ENCODE measurements around the gene ETFA. TPM values are rescaled to one million over a fixed set of nuclear protein-coding genes. Genes with fewer than 3 reads are reported as not detected.

The ETFA gene
- total RNA-seq, 1 experiment from 2014 or later, result 84.4 TPM

GRCh38 chr15:76208786-76209424, 102.4 kb downstream of the ETFA start (continued):
- TF ChIP-seq NR3C1 (CRISPR knock-in tag; conservative IDR thresholded peaks at IDR 0.05; ENCODE audit: low read depth) (no peak), ZBTB21 (CRISPR knock-in tag; IDR thresholded peaks at IDR 0.05; ENCODE audit: borderline replicate concordance) (no peak), MLX (CRISPR knock-in tag; IDR thresholded peaks at IDR 0.05) (no peak), ZNF121 (CRISPR knock-in tag; IDR thresholded peaks at IDR 0.05) (no peak), NR1H2 (CRISPR knock-in tag; IDR thresholded peaks at IDR 0.05) (no peak), ZNF138 (CRISPR knock-in tag; conservative IDR thresholded peaks at IDR 0.05) (no peak), JAZF1 (CRISPR knock-in tag; IDR thresholded peaks at IDR 0.05) (no peak)
- TF ChIP-seq, protein P1, sequence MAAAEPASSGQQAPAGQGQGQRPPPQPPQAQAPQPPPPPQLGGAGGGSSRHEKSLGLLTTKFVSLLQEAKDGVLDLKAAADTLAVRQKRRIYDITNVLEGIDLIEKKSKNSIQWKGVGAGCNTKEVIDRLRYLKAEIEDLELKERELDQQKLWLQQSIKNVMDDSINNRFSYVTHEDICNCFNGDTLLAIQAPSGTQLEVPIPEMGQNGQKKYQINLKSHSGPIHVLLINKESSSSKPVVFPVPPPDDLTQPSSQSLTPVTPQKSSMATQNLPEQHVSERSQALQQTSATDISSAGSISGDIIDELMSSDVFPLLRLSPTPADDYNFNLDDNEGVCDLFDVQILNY (CRISPR knock-in tag; IDR thresholded peaks at IDR 0.05), result no peak

- H3K27ac Mint-ChIP-seq, result no peak overlapping the region; the same call in 1 of the 2 replicates
- CTCF ChIA-PET, result interaction anchor here (1.3 kb wide), 1 partner anchor 122 kb away, joined by 5 read pairs; no protein-coding TSS in a partner anchor
- no peaks in the 10 kb centered on the region for H3K9me3 Mint-ChIP-seq
Measured at GRCh38 chr15:76208084-76208785, 103.0 kb downstream of the ETFA start.

GRCh38 chr15:76206325-76206976, 104.8 kb downstream of the ETFA start:
- ChIA-PET POLR2A (interaction anchor here (0.7 kb wide), 1 partner anchor 732 kb away, joined by 5 read pairs; no protein-coding TSS in a partner anchor), CTCF (interaction anchor here (0.6 to 0.8 kb wide), 5 partner anchors 14 to 1593 kb away, joined by 3 to 5 read pairs (median 4); no protein-coding TSS in a partner anchor)
- Mint-ChIP-seq H3K36me3 (no peaks in the 10 kb centered on the region; the same call in 1 of the 2 replicates), H3K27me3 (ENCODE audit: low read depth) (no peaks in the 10 kb centered on the region), H3K4me1 (peaks cover 6% of the 10 kb centered on the region; the same call in 1 of the 2 replicates), H3K9me3 (no peaks in the 10 kb centered on the region), H3K4me3 (no peak overlapping the region), H3K27ac (no peak overlapping the region)
- DNase-seq (ENCODE audit: low spot score) (no peak), ATAC-seq (no peak)
- no peak for TF ChIP-seq HMGA2 (CRISPR knock-in tag; IDR thresholded peaks at IDR 0.05)
- TF ChIP-seq ZNF671 (CRISPR knock-in tag; IDR thresholded peaks at IDR 0.05), result no peak
- TF ChIP-seq NR1H2 (CRISPR knock-in tag; IDR thresholded peaks at IDR 0.05), result no peak
- TF ChIP-seq, protein P2, sequence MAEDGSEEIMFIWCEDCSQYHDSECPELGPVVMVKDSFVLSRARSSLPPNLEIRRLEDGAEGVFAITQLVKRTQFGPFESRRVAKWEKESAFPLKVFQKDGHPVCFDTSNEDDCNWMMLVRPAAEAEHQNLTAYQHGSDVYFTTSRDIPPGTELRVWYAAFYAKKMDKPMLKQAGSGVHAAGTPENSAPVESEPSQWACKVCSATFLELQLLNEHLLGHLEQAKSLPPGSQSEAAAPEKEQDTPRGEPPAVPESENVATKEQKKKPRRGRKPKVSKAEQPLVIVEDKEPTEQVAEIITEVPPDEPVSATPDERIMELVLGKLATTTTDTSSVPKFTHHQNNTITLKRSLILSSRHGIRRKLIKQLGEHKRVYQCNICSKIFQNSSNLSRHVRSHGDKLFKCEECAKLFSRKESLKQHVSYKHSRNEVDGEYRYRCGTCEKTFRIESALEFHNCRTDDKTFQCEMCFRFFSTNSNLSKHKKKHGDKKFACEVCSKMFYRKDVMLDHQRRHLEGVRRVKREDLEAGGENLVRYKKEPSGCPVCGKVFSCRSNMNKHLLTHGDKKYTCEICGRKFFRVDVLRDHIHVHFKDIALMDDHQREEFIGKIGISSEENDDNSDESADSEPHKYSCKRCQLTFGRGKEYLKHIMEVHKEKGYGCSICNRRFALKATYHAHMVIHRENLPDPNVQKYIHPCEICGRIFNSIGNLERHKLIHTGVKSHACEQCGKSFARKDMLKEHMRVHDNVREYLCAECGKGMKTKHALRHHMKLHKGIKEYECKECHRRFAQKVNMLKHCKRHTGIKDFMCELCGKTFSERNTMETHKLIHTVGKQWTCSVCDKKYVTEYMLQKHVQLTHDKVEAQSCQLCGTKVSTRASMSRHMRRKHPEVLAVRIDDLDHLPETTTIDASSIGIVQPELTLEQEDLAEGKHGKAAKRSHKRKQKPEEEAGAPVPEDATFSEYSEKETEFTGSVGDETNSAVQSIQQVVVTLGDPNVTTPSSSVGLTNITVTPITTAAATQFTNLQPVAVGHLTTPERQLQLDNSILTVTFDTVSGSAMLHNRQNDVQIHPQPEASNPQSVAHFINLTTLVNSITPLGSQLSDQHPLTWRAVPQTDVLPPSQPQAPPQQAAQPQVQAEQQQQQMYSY (CRISPR knock-in tag; IDR thresholded peaks at IDR 0.05), result no peak
- TF ChIP-seq IRF2 (CRISPR knock-in tag; IDR thresholded peaks at IDR 0.05; ENCODE audit: borderline replicate concordance, low read depth), result no peak
- no peak for TF ChIP-seq ELF4 (CRISPR knock-in tag; IDR thresholded peaks at IDR 0.05; ENCODE audit: low read depth)
- no peak for TF ChIP-seq RELA (CRISPR knock-in tag; IDR thresholded peaks at IDR 0.05; ENCODE audit: borderline replicate concordance)

More at GRCh38 chr15:76208084-76208785, 103.0 kb downstream of the ETFA start:
- Mint-ChIP-seq H3K27me3 (ENCODE audit: low read depth) (no peaks in the 10 kb centered on the region), H3K4me1 (peaks cover 6% of the 10 kb centered on the region; the same call in 1 of the 2 replicates), H3K4me3 (no peak overlapping the region), H3K36me3 (no peaks in the 10 kb centered on the region; the same call in 1 of the 2 replicates)
- ATAC-seq (no peak), DNase-seq (ENCODE audit: low spot score) (no peak)
- POLR2A ChIA-PET, result no interaction called here
- TF ChIP-seq IRF2 (CRISPR knock-in tag; IDR thresholded peaks at IDR 0.05; ENCODE audit: borderline replicate concordance, low read depth), result no peak
- no peak for TF ChIP-seq SOX15 (CRISPR knock-in tag; IDR thresholded peaks at IDR 0.05)
- no peak for TF ChIP-seq ZNF317 (CRISPR knock-in tag; IDR thresholded peaks at IDR 0.05; ENCODE audit: borderline replicate concordance, low read depth)
- TF ChIP-seq JAZF1 (CRISPR knock-in tag; IDR thresholded peaks at IDR 0.05), result no peak
- no peak for TF ChIP-seq TP53 (CRISPR knock-in tag; IDR thresholded peaks at IDR 0.05)
- no peak for TF ChIP-seq PRRX2 (CRISPR knock-in tag; IDR thresholded peaks at IDR 0.05)
- no peak for TF ChIP-seq TEAD4 (CRISPR knock-in tag; IDR thresholded peaks at IDR 0.05)
- TF ChIP-seq ZBTB21 (CRISPR knock-in tag; IDR thresholded peaks at IDR 0.05; ENCODE audit: borderline replicate concordance), result no peak
- no peak for TF ChIP-seq NFATC4 (CRISPR knock-in tag; IDR thresholded peaks at IDR 0.05)
- no peak for TF ChIP-seq TEAD1 (CRISPR knock-in tag; IDR thresholded peaks at IDR 0.05)
- TF ChIP-seq, protein P3, sequence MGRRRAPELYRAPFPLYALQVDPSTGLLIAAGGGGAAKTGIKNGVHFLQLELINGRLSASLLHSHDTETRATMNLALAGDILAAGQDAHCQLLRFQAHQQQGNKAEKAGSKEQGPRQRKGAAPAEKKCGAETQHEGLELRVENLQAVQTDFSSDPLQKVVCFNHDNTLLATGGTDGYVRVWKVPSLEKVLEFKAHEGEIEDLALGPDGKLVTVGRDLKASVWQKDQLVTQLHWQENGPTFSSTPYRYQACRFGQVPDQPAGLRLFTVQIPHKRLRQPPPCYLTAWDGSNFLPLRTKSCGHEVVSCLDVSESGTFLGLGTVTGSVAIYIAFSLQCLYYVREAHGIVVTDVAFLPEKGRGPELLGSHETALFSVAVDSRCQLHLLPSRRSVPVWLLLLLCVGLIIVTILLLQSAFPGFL (CRISPR knock-in tag; IDR thresholded peaks at IDR 0.05; ENCODE audit: borderline replicate concordance), result no peak
- TF ChIP-seq ATF3 (CRISPR knock-in tag; conservative IDR thresholded peaks at IDR 0.05), result no peak
- TF ChIP-seq ZMAT4 (CRISPR knock-in tag; IDR thresholded peaks at IDR 0.05), result no peak
- no peak for TF ChIP-seq NR3C1 (CRISPR knock-in tag; conservative IDR thresholded peaks at IDR 0.05; ENCODE audit: low read depth)
- no peak for TF ChIP-seq NFE2L1 (CRISPR knock-in tag; IDR thresholded peaks at IDR 0.05)
